ENCODE results near the gene PER1.

GRCh38 chr17:8122924-8123694, 29.1 kb downstream of the PER1 start:
- TF ChIP-seq CTCF (conservative IDR thresholded peaks at IDR 0.05 in 1 of 2, IDR thresholded peaks at IDR 0.05 in 1 of 2; ENCODE audit: extremely low read depth in 1 of 2, insufficient read depth in 1 of 2, low read depth in 1 of 2, low read length in 2 of 2), result no peak
- TF ChIP-seq EZH2 (IDR thresholded peaks at IDR 0.05; ENCODE audit: borderline replicate concordance, low read length), result no peak
